Kidney glomerular epithelial cell (primary cell): ENCODE results near the gene UPB1.

Experiments
- DNase-seq: peaks from one replicate; lab custom pipeline; 2025; lab: John Stamatoyannopoulos, UW

The UPB1 gene

DNA sequence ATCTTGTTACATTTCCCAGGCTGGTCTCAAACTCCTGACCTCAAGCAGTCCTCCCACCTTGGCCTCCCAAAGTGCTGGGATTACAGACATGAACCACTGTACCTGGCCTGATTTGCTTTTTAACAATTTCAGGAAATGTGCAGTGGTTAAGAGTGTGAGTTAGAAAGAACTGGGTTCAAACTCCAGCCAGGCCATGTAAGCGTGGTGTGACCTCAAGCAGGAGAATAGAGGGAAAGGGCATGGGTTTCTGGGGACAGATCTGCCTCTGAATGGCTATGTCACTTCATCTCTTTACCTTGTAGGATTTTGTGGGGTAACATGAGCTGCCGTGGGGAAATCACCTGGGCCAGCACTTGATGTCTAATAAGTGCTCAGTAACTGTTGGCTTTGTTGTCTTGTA is 69.9 kb downstream of the UPB1 start:
- no peak for DNase-seq

DNA sequence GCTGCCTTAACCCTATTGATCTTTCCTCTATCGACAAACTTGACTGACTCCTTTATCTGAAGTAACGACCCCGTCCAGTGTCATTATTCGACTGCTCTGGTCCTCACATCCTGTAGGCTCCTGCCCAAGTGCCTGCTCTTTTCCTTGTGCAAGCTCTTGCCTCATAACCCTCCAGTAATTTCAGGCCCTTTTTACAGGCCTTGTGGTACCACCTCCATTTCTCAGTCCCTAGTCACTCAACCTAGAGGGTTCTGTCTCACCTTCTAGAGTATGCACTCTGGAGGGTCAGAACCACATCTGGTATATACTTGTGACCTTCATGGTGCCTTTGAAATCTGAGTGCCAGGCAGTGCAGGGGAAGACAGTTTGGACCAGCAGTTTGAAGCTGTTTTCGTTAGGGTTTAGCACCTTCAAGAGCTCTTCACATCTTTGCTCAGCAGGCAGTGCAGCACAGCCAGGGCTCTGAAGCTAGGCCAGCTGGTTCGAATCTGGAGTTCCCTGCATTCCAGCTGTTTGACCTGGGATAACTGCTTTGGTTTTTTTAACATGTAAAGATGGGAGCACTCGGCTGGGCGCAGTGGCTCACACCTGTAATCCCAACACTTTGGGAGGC is 71.9 kb downstream of the UPB1 start:
- DNase-seq: no peak

DNA sequence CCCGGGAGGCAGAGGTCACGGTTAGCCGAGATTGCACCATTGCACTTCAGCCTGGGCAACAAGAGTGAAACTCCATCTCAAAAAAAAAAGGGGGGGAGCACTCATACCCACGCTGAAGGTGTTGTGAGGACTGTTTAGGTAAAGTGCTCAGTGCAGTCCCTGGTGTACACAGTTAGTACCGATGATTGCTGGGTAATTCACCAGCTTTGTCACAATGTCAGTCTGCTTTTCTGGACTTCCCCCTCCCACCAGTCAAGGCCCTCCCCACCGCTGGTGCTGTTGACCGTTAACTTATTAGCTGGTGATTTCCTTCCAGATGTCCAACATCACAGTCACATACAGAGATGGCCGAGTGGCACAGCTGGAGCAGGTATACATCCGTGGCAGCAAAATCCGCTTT is 72.5 kb downstream of the UPB1 start:
- DNase-seq: no peak

DNA sequence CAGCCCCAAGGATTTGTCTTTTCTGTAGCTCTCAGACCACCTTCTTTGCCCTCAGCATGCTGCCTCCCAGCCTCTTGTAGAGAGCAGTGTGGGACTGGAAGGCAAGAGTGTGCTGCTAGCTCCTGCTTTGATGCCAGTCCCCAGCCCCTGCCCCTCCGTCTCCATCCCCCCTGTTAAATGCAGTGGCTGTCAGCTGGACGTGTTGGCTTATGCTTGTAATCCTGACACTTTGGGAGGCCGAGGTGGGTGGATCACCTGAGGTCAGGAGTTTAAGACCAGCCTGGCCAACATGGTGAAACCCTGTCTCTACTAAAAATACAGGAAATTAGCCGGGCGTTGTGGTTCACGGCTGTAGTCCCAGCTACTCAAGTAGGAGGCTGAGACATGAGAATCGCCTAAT is 76.1 kb downstream of the UPB1 start:
- DNase-seq: no peak

DNA sequence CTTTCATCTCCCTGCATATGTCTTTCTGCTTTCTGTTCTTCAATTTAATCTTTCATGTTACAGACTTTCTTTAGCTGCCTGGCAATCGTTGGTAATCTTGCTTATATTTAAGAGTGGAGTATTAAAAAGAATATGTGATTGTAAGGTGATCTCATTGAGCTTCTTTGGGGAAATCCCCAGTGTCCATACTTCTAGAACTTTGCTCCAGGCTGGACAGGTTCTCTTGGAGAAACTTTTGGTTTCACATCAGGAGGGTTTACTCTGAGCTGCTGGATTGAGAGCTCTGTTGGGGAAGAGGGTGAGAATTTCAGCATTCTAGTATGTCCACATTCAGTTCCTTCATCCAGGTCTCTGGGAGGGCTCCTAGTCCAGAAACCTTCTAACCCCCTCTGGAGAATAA is 81.6 kb downstream of the UPB1 start:
- DNase-seq: no peak
